ENCODE data around the gene OR6X1.

Gene OR6X1, protein sequence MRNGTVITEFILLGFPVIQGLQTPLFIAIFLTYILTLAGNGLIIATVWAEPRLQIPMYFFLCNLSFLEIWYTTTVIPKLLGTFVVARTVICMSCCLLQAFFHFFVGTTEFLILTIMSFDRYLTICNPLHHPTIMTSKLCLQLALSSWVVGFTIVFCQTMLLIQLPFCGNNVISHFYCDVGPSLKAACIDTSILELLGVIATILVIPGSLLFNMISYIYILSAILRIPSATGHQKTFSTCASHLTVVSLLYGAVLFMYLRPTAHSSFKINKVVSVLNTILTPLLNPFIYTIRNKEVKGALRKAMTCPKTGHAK

DNA sequence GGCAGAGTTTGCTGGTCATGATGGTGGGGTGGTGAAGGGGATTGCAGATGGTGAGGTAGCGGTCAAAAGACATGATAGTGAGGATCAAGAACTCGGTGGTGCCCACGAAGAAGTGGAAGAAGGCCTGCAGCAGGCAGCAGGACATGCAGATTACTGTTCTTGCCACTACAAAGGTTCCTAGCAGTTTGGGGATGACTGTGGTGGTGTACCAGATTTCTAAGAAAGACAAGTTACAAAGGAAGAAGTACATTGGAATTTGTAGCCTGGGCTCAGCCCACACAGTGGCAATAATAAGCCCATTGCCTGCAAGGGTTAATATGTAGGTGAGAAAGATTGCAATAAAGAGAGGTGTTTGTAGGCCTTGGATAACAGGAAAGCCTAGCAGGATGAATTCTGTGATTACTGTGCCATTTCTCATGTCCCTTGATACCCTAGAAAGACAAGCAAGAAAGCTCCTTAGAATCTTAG is at the start of gene OR6X1:
TSS of gene OR6X1 (minus strand) at position 418 of the 468 bp plus-strand sequence. CDS start at position 418, 0 bp downstream.
- no peak within 1 kb of the TSS for H3K27ac ChIP-seq
- no peak for TF ChIP-seq CTCF (IDR thresholded peaks at IDR 0.05)
- no peak for TF ChIP-seq ZFX (IDR thresholded peaks at IDR 0.05; ENCODE audit: borderline replicate concordance)

DNA sequence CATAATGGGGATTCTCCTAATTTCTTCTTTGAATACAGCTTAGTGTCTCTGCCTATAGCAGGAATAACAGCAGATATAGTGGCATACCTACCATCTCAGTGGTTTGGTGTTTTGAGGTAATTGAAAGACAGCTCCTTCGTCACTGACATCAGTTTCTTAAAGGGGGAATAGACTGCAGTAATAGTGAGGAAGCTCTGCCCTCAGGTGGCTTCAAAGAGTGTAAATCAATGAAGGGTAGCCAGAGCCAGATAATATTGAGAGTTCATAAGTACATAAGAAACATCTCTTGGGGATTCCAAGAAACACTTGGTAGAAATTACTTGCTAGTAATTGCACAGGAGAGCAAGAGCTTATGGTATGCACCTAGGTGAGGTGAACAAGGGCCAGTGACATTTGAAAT is 47.4 kb upstream of the OR6X1 start:
- no peak overlapping the region for H3K27ac ChIP-seq
- no peak for TF ChIP-seq CTCF (IDR thresholded peaks at IDR 0.05)
- TF ChIP-seq ZFX (IDR thresholded peaks at IDR 0.05; ENCODE audit: borderline replicate concordance) = no peak

DNA sequence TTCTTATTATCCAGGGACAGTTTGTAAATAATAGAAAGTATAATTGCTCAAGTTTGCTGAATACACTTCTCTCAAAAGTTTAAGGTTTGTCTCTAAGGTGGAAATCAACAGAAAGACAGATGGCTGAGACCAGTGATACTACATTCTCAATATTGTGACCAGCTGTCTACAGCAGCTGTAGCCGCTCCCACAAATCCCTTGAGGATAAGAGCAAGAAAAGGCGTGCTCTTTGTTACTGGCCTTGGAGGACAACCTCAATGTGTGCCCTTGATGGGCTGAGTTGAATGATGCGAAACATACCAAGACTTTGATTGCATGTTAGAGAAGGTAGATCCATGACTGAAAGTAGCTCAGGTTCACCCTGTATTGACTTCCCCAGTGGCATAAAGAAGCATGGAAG is 45.7 kb upstream of the OR6X1 start:
- no peak overlapping the region for H3K27ac ChIP-seq
- TF ChIP-seq CTCF (IDR thresholded peaks at IDR 0.05) = no peak
- no peak for TF ChIP-seq ZFX (IDR thresholded peaks at IDR 0.05; ENCODE audit: borderline replicate concordance)

- TF ChIP-seq ZFX (IDR thresholded peaks at IDR 0.05; ENCODE audit: borderline replicate concordance) (no peak), CTCF (IDR thresholded peaks at IDR 0.05) (no peak)
- H3K27ac ChIP-seq = no peak overlapping the region
These were observed 45.1 kb upstream of the OR6X1 start for GRCh38 chr11:123799438-123799837.

GRCh38 chr11:123798513-123799252 is 44.4 kb upstream of the OR6X1 start:
- no peak for TF ChIP-seq CTCF (IDR thresholded peaks at IDR 0.05)
- no peak for TF ChIP-seq ZFX (IDR thresholded peaks at IDR 0.05; ENCODE audit: borderline replicate concordance)

GRCh38 chr11:123798079-123798478 is 43.8 kb upstream of the OR6X1 start:
- TF ChIP-seq CTCF (IDR thresholded peaks at IDR 0.05) = no peak
- no peak overlapping the region for H3K27ac ChIP-seq

More at GRCh38 chr11:123798513-123799252, 44.4 kb upstream of the OR6X1 start:
- H3K27ac ChIP-seq = no peak overlapping the region

- no peak overlapping the region for H3K27ac ChIP-seq
- TF ChIP-seq CTCF (IDR thresholded peaks at IDR 0.05) (no peak), ZFX (IDR thresholded peaks at IDR 0.05; ENCODE audit: borderline replicate concordance) (no peak)
These were observed 43.2 kb upstream of the OR6X1 start for GRCh38 chr11:123797541-123797940.
